HG03025 (cell line): ENCODE results near the gene SORCS1.

Experiments used
- ATAC-seq: cut with Tn5 transposase; IDR thresholded peaks from one replicate; pipeline ENCODE4 v1.9.1; 2021; ENCODE audit warnings: mild to moderate bottlenecking, moderate library complexity; ENCODE audit not compliant: unreplicated experiment, low FRiP score

SORCS1 gene

DNA sequence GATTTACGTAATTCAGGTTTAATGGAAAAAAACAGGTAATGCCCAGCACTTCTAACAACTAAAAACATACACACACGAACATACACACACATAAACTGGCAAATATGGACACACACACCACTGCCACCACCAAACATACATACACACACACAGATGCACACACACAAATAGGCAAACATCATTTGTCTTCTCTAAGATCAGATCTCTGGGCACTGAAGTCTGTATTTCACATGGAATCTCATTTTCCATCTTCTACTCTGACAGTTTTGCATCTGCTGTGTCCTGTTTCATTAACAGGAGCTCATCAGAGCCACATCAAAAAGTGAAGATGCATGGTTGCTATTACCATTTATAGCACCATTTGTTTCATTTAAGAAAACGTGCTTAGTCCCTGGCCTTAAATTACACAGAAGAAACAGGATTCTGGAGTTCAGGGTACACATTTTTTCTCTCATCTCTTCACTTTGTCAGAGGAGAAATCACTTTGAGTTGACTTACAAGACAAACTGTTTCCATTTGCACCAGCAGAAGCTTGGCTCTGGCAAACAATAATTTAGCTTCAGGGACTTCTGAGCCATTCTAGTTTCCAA, 165.3 kb downstream of the SORCS1 start:
- no peak for ATAC-seq

DNA sequence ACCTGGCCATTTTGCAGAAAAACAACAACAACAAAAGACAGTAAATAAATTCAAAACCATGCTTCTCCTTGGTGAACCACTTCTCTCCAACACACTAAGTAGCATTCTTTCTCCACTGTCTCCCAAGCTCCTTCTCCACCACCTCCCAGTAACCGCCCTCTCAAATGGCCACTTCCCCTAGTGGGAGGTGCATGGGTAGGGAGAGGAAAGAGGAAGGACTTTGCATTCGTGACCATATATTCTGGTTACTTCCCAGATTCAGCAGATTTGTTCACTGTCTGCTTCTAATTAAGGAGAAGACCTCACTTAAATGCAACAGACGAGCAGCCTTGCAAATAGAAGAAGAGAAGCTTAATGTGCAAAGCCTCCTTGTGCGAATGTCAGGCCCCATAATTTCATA, 166.8 kb downstream of the SORCS1 start:
- ATAC-seq, result no peak

DNA sequence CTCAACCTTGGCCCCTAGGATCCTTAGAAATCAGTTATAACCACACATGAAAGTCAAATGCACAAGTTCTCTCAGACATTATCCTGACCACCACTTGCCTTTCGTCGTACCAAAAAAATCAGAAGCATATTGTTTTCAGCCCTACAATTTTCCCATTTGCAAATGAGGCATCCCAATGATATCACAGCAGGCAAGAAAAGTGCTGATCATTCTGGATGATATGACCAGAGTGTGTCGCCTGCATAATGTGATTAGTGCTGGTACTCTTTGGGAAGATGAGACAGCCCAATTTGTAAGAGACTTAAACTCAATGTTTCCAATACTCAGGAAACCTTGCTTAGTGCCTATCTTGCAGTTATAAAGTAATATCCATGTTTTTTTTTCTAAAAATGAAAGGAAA, 168.0 kb downstream of the SORCS1 start:
- ATAC-seq, result no peak

DNA sequence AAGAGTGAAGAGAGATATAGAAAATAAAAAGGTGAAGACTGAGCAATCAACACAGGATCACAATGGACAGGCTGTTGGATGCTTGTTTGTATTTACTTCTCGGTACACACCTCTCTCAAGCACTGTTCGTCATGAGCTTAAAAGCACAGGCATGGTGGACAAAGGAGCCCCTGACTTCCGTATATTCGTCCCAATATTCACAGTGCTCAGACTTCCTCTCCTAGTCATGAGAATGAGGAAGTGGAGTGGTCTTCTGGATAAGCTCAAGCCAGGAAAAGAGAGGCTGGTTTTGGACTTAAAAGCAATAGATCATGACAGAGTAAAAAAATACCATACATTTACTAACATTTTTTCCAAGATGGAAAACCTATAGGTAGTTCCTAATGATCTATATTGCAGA, 172.5 kb downstream of the SORCS1 start:
- no peak for ATAC-seq

DNA sequence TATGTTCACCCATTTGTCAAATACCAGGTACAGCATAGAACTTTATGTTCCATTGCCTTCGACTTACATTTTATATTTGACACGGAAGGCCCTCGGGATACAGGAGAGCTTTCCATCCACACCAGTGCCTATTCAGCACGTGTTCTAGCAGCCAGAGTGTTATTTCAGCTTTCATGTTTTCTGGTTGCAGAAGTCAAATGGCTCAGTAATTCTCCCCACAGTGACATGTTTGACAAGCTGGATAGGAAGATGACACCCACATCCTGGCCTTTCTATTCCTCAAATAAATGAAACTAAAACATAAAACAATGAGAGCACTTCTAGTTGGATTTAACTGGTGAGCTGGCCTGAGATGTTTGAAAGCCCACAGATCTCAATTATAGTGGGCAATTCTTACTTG, 173.4 kb downstream of the SORCS1 start:
- ATAC-seq, result no peak

DNA sequence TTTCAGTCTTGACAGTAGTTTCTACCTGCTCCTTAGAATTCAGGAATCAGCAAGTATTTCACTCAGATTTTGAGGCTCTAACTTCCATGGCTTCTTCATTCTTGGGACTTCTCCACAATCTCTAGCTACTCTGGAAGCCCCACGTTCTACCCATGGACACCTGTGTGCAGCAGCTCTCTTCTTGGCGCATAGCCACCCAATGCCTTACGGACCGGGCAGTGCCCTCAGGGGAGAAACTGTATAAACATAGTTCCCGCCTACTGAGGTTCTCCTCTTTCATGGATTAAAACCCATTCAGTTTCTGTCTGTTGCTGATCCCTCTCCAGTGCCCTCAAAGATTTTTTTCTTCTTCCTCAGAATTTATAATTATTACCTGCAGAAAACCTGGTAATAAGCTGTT, 177.1 kb downstream of the SORCS1 start:
- ATAC-seq, result no peak

DNA sequence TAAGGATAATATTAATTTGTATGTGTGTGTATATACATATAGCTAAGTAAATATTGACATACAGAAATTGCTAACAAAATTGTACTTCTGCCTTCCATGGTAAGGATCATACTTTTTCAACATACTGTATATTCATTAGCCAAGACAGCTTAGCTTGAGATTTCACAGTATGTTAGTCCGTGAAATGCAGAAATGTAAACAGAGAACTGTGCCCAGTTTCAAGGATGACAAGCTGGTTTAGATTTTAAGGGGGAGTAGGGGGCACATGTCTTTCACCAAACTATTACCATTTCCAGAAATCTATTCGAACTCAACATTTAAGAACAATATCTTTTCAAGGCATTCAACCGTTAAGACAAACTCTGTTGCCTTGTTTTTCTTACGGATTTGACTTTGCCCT, 182.2 kb downstream of the SORCS1 start:
- ATAC-seq, result no peak

DNA sequence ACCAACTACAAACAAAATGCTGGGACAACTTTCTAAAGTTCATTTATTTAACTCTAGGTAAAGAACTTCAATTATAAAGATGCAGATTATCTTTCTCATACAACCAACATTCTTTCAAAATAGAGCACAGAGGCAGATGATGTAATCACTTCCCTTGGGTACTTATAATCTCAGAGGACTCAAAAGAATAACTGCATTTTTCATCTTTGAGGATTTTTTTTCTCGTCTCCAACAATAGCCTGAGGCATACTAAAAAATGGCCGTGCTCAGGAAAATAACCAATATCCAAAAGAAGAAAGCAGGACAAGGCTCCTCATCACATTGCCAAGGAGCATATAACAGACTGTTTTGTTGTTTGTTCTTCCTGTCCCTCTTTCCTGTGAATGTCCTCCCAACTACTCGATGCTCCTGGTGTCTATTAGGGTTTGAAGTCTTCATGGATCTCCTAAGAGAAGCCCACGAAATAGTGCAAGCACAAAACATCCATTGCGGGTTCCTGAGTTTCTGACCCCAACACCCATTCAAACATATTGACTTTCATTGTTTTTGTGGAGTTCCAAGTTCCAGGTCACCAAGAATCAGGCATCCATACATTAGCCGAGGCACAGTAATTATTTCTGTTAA, 182.9 kb downstream of the SORCS1 start:
- no peak for ATAC-seq

DNA sequence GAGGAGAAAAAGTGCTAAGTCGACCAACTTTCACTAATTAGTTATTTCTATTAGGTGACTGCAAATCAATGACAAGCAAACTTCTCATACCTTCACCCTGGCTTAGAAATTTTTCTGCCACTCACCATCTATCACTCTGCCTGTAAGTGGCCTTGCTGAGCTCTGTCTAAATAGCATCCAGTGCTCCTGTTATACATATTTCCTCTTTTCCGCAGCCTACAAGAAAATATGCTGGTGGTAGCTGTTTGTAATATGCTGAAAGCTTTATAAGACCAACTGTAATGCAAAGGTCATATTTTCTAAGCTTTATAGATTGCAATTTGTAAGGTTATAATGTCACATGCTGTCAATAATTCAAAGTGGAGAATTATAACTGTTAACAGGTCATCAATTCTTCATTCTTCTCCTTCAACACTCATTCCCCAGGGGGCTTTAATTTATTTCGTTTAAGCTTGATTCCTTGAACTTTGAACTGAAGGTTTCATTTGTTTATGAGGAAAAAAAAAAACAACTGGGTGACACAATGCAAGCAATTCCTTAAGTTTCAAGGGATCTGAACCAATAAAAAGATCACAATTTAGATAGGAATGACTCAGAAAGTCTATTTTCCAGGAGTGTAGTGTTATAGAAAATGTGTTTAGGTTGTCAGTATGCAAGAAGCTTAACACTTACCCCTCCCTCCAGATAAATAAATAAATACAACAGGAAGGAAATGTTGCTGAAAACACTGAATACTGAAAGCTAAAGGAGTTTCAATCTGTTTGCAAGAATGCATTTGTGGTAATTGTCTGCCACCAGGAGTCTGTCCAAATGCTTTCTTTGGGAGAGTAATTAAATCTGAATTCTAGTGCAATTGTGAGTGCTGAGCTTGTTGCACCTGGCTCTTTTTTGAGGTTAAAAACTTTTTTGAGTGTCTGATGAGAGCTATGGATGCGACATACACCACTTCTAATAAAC, 183.7 kb downstream of the SORCS1 start:
- ATAC-seq, result no peak

DNA sequence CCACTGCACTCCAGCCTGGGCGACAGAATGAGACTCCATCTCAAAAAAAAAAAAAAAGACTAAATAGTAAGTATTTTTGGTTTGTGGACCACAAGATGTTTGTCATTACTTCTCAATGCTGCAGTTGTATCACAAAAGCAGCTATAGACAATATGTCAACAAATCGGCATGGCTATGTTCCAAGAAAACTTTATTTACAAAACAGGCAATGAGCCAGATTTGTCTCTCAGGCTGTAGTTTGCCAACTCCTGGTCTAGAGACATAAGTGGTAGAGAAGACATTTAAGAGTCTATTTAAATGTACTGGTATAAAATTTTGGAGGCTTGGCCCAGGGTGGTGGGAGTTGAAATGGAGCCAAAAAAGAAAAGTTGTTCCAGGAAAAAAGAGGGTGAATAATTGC, 185.8 kb downstream of the SORCS1 start:
- ATAC-seq, result no peak

DNA sequence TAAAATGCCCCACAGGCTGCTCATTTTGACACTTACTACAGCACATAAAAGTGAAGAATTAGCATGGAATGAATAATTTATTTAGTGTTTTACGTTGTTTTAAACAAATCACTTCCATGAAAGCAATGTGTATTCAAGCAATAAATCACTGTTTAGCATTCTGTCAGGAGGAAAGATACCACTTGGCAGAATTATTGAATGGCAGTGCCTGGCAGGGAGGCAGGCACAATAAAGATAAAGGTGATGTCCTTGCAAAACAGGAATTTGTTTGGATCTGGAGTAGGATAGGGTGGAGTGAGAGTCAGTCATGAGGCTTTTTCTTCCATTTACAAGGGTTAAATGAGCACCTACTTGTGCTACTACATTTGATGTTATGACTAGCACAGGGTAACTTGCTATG, 190.8 kb downstream of the SORCS1 start:
- ATAC-seq, result no peak

DNA sequence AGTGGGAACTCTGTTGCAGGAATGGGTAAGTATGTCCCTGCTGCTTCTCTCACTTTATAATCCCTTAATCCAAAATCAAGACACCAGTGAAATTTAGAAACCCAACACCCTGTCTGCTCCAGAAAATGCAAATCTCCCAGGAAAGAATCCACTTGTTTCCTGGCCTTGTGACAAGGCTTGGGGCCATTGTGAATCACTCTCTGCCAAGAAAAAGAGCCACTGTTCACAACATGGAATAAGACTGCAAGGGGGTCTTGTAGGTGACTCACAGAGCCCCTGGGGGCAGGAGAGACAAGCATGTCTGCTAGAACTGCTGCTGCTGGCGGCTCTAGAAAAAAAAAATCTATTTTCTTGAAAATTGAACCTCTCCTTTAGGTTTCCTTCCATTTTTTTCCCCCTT, 191.2 kb downstream of the SORCS1 start:
- ATAC-seq, result no peak

DNA sequence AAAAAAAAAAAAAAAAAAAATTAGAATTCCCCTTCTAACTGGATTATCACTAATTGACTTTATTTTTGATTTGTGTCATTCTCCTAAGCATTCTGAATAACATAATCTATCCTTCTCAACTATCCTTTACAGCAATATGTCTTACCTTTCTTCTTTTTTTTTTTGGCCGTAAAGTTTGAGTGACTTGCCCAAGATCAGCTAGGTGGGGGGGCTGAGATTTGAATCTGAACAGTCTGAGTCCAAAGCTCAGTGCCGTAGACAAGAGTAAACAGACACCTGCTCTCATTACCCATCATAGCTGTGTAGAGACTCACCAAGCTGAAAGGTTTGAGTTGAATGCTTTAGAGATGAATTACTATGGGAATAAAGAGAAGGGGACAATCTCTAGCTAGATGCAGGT, 192.1 kb downstream of the SORCS1 start:
- ATAC-seq, result no peak

DNA sequence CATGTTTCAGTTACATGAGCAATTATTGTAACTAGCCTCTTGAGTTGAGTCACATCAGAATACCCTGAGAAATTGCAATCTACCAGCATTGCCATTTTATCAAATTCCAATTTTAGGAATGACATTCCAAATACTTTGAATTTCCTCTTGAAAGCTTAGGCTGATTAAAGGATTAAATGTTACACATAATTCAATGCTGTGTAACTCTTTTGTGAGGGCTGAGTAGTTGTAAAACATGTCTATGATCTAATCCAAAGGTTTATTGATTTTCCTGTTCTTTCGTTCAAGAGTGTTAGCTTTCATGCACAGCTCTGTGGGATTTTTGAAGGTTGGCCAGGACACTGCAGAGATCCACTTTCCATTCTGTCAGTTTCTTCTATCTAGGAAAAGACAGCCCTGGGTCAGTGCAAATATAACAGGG, 193.1 kb downstream of the SORCS1 start:
- ATAC-seq, result no peak

DNA sequence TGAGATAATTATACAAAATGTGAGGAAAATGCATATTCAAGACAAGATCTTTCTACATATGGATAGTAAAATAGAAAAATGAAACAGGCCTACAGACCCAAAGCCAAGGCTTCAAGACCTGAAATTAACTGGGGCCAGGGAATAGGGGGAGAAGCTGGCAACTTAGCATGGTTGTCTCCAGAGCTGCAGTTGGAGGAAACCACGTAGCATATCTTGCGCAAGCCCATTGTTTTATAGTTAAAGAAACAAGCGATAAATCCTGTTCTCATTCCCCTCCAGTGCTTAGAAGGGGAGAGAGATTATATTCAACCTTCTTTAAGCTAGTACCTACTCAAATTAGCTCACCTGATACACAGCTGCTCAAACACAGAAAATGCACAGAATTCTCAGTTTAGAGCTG, 197.1 kb downstream of the SORCS1 start:
- no peak for ATAC-seq

DNA sequence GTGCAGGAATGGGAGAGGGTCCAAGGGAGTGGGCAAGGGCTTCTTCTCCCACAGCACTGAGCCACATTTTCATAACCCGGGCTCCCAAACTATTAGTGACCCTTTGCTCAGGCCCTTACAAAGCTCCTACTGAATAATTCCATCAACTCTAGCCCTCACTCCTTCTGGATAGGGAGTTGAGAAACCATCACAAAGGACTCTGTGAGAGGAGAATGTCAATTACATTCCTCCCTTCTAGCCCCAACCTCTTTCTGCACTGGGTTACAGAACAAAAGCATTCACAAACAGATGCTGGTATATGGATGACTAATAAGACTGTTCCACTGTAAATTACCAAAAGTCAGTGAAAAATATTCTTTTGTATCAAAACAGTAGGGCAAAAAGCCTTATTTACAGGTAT, 203.7 kb downstream of the SORCS1 start:
- ATAC-seq, result no peak

DNA sequence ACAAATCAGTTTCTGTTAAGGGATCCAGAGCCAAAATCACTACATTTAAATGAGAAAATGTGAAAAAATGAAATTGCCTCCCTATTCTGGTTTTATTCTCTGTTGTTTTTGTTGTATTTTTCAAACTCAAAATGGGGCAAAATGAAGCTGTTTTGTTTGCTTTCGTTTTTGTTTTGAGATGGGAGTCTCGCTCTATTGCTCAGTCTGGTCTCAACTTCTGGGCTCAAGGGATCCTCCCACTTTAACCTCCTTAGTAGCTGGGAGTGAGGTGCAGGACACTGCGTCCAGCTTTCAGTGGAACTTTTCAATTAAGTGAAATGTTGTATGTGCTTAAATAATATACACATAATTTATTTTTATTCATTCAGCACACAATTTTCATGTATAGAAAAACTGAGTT, 205.0 kb downstream of the SORCS1 start:
- ATAC-seq, result peak; percentile 43

DNA sequence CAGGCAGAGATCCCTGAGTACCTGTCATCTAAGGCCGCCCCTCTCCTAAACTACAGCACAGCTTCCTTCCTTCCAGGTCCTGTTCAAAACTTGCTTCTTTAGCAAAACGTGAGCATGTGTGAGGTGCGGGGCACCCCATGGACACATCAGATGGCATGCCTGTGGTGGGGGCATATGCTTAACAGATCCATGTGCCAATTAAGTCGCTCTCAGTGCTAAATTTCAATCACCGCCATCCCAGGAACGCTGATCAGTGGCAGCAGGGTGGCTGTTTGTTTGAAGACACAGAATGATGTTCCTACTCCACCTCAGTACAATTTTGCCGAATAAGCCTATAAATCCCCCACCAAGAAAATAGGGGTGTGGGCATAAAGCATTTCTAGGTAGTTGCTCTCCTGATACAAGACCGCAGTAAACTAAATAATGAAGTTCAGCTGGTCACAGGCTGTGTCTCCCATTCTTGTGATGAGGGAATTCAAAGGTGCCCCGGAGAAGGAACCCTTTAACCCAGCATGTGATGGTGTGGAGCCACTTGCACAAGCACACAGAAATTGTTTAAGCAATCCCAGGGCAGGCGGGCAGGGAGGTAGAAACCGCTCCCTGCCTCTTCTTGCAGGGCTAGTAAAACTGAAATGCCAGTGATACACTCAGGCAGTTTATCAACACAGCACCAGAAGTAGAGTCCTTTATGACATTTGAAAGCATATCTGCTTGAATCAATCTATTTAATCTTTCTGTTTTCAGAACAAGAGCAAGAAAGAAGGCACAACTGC, 205.7 kb downstream of the SORCS1 start:
- no peak for ATAC-seq

DNA sequence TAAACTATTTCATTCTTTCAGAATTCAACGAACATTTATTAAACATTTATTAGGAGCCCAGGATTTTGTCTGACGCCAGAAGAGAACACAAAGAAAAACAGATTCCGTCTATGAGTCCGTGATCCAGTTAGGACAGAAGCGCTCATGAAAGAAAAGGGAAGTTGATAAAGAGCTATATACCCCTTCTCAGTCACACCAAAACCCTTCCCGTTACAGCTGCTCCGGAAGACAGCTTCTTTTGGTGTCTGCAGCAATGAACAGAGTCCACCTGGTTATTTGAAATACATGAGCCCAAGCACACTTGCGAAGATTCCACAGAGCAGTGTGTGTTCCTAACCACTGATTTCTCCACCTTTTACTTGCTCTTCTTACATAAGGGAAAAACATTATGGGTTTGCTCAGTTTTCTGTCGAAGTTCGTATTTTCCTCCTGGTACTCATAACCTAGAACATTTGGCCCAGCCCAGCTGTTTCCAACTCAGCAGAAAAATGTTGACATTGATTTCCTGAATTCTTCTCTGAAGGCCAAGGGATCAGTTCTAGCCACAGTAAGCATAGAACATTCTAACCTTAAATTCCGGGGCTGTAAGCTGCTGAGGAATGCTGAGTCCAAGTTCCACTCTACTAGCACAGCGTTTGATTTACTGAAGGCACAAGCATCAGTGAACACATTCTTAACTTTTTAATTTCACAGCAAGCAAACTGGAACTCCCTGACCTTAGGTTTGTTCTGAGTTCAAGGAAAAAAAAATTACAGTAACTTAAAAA, 206.5 kb downstream of the SORCS1 start:
- no peak for ATAC-seq

DNA sequence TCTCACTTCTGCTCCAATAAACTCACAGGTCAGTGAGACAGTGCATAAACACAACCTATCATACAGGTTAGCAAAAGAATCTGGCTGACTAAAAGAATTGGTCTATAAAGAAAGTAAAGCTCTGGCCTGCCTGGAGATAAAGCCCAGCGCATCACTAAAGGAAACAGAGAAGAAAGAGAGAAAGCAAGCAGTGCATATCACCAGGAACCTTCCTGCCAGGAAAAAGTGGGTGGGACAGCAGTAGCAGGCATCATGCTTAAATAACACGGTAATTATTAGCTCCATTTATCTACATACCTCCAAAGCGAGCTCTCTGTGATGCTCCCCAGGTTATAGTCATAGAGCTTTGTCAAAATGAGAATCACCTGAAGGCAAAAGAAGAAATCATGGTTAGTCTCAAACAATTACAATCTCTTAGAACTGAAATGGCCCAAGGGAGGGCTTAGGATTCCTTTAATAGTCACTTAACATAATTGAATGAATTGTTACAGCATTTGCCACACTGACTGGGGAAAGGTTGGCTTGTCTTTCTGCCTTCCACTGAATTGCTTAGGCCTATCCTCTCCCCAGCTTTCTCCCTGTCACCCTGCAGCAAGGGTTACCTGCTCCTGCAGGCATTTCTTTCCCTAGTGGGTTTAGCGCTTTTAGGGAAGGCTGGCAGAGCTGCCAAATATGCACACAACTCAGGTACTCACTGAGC, 208.1 kb downstream of the SORCS1 start:
- no peak for ATAC-seq
